RWPE2 (cell line): ENCODE data around the gene CTNND2.

Source experiments
- ATAC-seq: fragments of 200-7000 bp; cut with Tn5 transposase; 3 replicates; pipeline ENCODE4 v1.9.1; 2021; ENCODE audit warnings: low read depth
- DNase-seq: peaks from one replicate; pipeline ENCODE4 v3.0.0-alpha.2; 2020; ENCODE audit warnings: low spot score
- H3K27ac ChIP-seq: fragments of 450-650 bp; 2 replicates; pipeline ENCODE4 v1.5.1; 2017; ENCODE audit warnings: mild to moderate bottlenecking; ENCODE audit not compliant: poor library complexity, severe bottlenecking
- H3K27me3 ChIP-seq: fragments of 250-450 bp; sonication (Bioruptor Pico); 2 replicates; pipeline ENCODE4 v1.5.1; 2021; ENCODE audit warnings: mild to moderate bottlenecking, moderate library complexity; ENCODE audit not compliant: insufficient read depth, poor library complexity, severe bottlenecking
- H3K36me3 ChIP-seq: fragments of 250-450 bp; sonication (Bioruptor Pico); 2 replicates; pipeline ENCODE4 v1.5.1; 2020; ENCODE audit warnings: low read depth, mild to moderate bottlenecking, moderate library complexity
- H3K4me1 ChIP-seq: fragments of 250-450 bp; sonication (Bioruptor Pico); 2 replicates; pipeline ENCODE4 v1.5.1; 2021; ENCODE audit warnings: mild to moderate bottlenecking, moderate library complexity; ENCODE audit not compliant: insufficient read depth, poor library complexity, severe bottlenecking
- H3K4me3 ChIP-seq: fragments of 250-450 bp; sonication (Bioruptor Pico); 2 replicates; pipeline ENCODE4 v1.5.1; 2021; ENCODE audit warnings: mild to moderate bottlenecking, moderate library complexity; ENCODE audit not compliant: severe bottlenecking
- H3K9me3 ChIP-seq: fragments of 250-450 bp; sonication (Bioruptor Pico); 2 replicates; pipeline ENCODE4 v1.5.1; 2021; ENCODE audit warnings: mild to moderate bottlenecking, moderate library complexity; ENCODE audit not compliant: severe bottlenecking
- TF ChIP-seq, protein P1 (sequence below): fragments of 450-650 bp; IDR thresholded peaks from one replicate; pipeline ENCODE4 v1.5.1; 2017; ENCODE audit warnings: mild to moderate bottlenecking, moderate library complexity; ENCODE audit not compliant: poor library complexity, severe bottlenecking

Gene CTNND2

DNA sequence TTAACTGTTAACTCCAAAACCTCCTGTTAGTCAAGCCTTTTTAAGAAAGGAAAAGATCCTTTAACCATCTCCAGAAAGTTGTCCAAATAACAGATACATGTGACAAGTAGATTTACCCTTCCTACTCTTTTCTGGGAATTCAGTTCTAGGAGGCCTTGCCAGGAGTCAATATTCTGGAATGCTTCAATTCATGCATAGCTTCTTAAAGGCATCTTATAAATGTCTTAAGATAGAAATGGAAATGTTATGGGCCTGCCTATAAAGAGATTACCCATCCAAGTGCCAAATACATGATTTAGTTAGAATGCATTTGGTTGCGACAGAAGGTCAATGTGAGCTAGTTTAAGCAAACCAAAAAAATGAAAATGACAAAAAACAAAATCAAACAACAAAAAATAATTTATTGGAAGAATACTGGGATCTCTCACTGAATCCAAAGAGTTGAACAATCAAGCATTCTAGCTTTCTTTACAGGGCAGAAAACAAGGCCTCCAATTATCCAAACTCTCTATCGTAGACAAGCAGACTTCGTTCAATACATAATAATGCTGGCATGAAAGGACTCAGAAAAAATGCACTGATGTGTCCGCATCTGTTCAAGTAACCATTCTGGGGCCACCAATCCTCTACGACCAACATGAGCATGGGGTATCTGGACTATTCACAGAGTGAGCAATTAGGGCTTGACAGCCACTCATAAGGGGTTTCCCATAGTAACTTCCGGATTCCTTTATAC is 188.6 kb downstream of the CTNND2 start:
- TF ChIP-seq, protein P1, sequence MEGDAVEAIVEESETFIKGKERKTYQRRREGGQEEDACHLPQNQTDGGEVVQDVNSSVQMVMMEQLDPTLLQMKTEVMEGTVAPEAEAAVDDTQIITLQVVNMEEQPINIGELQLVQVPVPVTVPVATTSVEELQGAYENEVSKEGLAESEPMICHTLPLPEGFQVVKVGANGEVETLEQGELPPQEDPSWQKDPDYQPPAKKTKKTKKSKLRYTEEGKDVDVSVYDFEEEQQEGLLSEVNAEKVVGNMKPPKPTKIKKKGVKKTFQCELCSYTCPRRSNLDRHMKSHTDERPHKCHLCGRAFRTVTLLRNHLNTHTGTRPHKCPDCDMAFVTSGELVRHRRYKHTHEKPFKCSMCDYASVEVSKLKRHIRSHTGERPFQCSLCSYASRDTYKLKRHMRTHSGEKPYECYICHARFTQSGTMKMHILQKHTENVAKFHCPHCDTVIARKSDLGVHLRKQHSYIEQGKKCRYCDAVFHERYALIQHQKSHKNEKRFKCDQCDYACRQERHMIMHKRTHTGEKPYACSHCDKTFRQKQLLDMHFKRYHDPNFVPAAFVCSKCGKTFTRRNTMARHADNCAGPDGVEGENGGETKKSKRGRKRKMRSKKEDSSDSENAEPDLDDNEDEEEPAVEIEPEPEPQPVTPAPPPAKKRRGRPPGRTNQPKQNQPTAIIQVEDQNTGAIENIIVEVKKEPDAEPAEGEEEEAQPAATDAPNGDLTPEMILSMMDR, result no peak
- H3K27me3 ChIP-seq, result no peaks in the 10 kb centered on the region
- H3K9me3 ChIP-seq, result no peaks in the 10 kb centered on the region
- no peak overlapping the region for H3K4me3 ChIP-seq
- ATAC-seq (no peak), DNase-seq (no peak)
- no peaks in the 10 kb centered on the region for H3K4me1 ChIP-seq
- H3K36me3 ChIP-seq, result no peaks in the 10 kb centered on the region
- H3K27ac ChIP-seq, result no peak overlapping the region

DNA sequence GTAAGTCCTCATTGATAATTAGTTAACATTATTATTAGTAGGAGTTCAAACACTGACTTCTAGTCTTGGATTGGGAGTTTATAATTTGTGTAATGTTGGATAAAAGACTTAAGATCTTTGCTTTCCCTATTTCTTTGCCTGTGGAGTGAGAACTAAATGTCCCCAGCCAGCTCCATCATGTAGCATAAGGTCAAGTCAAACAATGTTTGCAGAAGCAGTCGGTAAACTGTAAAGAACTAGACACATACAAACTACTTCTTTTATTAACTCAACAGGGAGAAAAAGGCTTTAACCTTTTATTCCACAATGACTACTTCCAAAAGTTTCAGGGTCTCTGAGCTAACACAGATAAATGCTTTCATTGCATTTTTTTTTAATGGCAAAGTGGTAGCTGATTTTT is 192.3 kb downstream of the CTNND2 start:
- H3K27ac ChIP-seq, result no peak overlapping the region
- H3K4me1 ChIP-seq, result no peaks in the 10 kb centered on the region
- H3K27me3 ChIP-seq, result peaks cover 6% of the 10 kb centered on the region
- DNase-seq (no peak), ATAC-seq (no peak)
- no peaks in the 10 kb centered on the region for H3K9me3 ChIP-seq
- H3K36me3 ChIP-seq, result no peaks in the 10 kb centered on the region
- TF ChIP-seq, protein P1, result no peak
- H3K4me3 ChIP-seq, result no peak overlapping the region

GRCh38 chr5:11709021-11709420 is 195.2 kb downstream of the CTNND2 start:
- ATAC-seq (no peak), DNase-seq (no peak)
- no peak overlapping the region for H3K27ac ChIP-seq
- TF ChIP-seq, protein P1, result no peak
- H3K9me3 ChIP-seq, result no peaks in the 10 kb centered on the region
- no peaks in the 10 kb centered on the region for H3K36me3 ChIP-seq
- no peak overlapping the region for H3K4me3 ChIP-seq
- H3K4me1 ChIP-seq, result no peaks in the 10 kb centered on the region
- H3K27me3 ChIP-seq, result peaks cover 8% of the 10 kb centered on the region

GRCh38 chr5:11704916-11705315 is 199.3 kb downstream of the CTNND2 start:
- ATAC-seq (no peak), DNase-seq (no peak)
- peaks cover 18% of the 10 kb centered on the region for H3K27me3 ChIP-seq

GRCh38 chr5:11700391-11700790 is 203.9 kb downstream of the CTNND2 start:
- no peaks in the 10 kb centered on the region for H3K4me1 ChIP-seq
- no peak overlapping the region for H3K4me3 ChIP-seq
- H3K27ac ChIP-seq, result no peak overlapping the region
- H3K9me3 ChIP-seq, result no peaks in the 10 kb centered on the region
- TF ChIP-seq, protein P1, result no peak
- no peak for DNase-seq
- peaks cover 12% of the 10 kb centered on the region for H3K27me3 ChIP-seq
- ATAC-seq, result no peak
- H3K36me3 ChIP-seq, result no peaks in the 10 kb centered on the region

More at GRCh38 chr5:11704916-11705315, 199.3 kb downstream of the CTNND2 start:
- Histone ChIP-seq H3K4me3 (no peak overlapping the region), H3K36me3 (no peaks in the 10 kb centered on the region), H3K4me1 (no peaks in the 10 kb centered on the region), H3K9me3 (no peaks in the 10 kb centered on the region), H3K27ac (no peak overlapping the region)
- TF ChIP-seq, protein P1, result no peak
